NCI-H2227 treated with DMSO at 0.1 percent for 48 hours (cell line): ENCODE measurements around the gene PTCSC3.
"Not testable (repeated sequence)": the region's sequence is repeated elsewhere in the genome, so short reads cannot be mapped to it uniquely, and the experiment has no call there.

ENCODE experiments used
- DNase-seq: peaks from one replicate; lab custom pipeline; 2025; lab: John Stamatoyannopoulos, UW

PTCSC3 gene

DNA sequence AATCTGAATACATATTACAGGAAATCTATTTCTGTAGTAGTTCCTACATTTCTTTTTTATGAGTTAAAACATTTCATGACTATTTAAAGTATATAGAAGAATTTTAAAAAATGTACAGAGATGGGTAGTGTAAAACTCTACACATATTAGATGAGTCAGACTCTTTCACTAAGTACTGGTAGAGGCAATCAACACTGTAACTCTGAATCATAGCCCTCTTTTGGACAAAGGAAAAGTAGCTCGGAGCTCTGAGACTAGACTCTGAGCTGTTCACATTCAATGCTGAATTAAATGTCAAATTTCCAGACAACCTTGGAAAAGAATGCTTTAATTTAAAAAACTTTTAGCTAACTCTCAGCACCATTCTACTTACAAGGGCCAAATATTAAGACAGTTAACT lies 3.4 kb downstream of the PTCSC3 start:
- DNase-seq = no peak

DNA sequence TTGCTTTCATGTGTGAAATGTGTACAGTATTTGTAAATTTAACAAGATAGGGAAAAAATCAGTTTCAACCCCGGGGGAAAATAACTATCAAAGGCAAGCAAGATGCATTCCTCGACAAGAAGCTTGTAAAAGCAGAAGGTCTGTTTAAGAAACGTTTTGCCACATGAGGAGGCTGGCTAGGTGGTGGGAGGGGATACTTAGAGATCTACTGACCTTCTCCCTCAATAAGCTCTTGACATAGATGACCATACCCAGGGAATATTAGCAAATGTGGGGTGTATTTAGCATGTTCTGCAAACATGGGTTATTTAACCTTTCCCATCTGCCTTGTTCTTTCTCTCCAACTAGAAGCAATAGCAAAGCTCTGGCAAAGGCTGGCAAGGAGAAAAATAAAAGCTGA lies 4.9 kb downstream of the PTCSC3 start:
- DNase-seq = no peak

DNA sequence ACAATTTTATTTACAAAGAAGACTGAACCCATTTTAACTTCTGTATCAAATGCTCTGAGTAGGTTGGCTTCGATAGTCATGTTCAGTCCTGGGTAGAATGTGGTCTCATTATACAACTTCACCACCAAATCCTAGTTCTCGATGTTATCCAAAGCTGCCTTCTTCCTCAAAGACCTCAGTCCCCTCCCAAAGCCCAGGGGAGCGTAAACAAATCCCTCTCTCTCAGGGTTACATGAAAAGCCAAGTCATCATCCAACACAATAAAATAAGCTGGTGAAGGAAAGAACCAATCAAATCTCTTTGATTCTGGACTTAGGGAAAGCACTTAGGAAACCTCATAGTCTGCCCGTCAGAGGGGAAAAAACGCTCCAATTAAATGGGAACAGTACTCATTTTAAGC lies 9.1 kb downstream of the PTCSC3 start:
- no peak for DNase-seq

DNA sequence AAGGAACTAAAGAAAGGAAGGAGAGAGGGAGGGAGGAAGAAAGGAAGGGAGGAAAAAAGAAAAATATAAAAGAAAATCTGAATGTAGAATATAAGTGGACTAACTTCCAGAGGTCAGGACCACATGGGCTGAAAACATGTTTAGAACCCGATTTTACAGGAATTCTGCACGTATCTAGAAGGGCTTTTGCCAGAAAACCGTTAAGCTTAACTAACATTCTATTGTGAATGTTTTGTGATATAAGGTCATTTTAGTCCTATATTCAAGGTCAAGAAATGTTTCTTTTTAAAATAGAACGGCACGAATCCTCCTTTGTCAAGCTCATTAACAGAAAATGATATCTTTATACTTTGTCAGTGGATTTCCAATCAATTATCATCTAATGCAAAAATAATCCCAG lies 13.1 kb downstream of the PTCSC3 start:
- DNase-seq = no peak

DNA sequence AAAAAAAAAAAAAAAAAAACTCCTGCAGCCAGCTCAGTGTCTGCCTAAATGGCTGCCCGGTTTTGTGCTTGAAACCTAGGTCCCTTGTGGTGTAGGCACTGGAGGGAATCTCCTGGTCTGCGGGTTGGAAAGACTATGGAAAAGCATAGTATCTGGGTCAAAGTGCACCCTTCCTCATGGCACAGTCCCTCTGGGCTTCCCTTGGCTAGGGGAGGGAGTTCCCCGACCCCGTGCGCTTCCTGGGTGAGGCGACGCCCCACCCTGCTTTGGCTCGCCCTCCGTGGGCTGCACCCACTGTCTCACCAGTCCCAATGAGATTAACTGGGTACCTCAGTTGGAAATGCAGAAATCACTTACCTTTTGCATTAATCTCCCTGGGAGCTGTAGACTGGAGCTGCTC lies 14.3 kb downstream of the PTCSC3 start:
- DNase-seq = no peak

DNA sequence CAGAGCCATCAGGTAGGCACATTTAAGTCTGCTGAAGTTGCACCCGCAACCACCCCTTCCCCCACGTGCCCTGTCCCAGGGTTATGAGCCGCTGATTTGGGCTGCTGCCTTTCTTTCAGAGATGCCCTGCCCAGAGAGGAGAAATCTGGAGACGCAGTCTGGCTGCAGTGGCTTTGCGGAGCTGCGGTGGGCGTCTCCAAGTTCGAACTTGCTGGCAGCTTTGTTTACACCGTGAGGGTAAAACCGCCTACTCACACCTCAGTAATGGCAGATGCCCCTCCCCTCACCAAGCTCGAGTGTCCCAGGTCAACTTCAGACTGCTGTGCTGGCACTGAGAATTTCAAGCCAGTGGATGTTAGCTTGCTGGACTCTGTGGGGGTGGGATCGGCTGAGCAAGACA lies 14.7 kb downstream of the PTCSC3 start:
- peak; percentile 19 for DNase-seq

DNA sequence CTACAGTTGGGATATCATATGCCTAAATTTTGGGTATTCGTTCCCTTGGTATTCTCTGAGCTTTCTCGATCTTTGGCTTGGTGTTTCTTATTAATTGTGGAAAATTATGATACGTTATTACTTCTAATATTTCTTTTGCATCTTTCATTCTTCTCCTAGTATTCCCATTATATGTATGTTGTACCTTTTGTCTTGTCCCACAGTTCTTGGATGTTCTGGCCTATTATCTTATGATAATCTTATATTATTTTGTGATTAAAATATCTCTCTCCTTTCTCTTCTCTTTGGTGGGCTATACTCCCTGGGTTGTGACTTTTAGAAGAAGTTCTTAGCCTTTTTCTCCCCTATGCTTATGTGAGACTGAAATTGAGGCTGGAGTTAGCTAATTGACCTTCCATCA lies 25.2 kb downstream of the PTCSC3 start:
- DNase-seq = no peak

DNA sequence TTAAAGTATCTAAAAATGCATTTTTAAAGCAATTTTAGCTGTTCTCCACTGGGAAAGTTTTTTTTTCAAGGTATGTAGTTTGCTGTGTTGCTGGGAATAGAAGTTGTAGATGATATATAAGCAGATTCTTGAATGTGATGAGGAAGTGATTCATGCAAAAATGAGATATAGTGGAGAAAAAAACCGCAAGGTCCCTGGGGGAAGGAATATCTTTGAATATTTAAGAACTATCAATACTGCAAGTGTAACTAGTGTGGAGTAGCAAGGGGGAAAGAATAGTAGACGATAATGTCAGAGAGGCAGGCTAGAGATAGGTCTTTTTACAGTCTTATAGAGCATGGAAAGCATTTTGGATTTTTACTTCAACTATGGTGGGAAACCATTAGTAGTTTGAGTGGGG lies 42.5 kb downstream of the PTCSC3 start:
- DNase-seq = no peak

DNA sequence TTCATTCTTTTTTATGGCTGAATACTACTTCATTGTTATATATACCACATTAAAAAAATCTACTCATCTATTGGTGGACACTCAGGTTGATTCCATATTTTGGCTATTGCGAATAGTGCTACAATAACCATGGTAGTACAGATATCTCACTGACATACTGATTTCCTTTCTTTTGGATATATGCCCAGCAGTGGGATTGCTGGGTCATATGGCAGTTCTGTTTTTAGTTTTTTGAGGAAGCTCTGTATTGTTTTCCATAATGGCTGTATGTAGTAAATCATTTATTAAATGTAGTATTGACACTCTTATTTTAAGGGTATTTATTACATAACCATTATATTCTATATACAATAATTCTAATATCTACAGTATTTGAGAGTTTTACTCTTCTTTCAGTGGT lies 43.7 kb downstream of the PTCSC3 start:
- no peak for DNase-seq

DNA sequence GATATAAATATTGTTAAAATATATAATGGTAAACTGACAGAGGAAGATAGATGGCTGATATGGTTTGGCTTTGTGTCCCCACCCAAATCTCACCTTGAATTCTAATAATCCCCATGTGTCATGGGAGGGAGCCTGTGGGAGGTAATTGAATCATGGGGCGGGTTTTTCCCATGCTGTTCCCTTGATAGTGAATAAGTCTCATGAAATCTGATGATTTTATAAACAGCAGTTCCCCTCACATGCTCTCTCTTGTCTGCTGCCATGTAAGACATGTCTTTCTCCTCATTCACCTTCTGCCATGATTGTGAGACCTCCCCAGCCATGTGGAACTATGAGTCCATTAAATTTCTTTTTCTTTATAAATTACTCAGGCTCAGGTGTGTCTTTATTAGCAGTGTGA lies 46.3 kb downstream of the PTCSC3 start:
- no peak for DNase-seq

DNA sequence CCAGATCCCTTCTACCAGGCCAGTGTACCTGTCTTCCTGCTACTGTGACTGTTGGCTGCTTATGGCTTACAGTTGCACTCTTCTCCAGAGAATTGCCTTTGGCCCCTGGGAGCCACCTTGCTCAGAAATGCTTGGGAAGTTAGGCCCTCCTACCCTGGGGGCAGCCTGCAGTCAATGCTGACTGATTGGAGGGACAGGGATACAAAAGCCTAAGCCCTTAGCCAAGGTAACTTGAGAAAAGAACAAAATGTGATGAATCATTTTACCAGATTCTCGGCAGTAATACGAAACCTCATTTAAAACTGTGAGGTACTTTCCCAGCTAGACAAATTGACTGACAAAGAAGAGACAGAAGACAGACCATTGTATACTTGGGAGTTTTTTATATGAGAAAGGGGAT lies 47.3 kb downstream of the PTCSC3 start:
- no peak for DNase-seq

DNA sequence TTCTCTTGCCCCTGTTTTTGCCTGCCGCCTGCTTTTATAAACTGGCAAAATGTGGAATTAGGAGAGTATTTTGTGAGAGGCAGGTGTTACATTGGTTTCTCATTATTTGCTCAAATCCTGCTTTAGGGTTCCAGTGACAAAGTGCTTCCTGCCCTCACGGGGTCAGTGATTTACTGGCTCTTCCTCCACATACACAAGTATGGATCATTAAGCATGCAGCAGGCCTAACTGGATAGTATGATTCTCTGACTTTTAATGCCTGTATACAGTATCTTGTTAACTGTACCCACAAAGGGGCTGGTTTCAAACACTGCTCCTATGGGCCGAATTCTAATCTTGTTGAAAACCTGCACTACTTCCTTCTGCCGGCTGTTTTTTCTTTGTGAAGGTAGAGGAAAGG lies 63.2 kb downstream of the PTCSC3 start:
- no peak for DNase-seq

DNA sequence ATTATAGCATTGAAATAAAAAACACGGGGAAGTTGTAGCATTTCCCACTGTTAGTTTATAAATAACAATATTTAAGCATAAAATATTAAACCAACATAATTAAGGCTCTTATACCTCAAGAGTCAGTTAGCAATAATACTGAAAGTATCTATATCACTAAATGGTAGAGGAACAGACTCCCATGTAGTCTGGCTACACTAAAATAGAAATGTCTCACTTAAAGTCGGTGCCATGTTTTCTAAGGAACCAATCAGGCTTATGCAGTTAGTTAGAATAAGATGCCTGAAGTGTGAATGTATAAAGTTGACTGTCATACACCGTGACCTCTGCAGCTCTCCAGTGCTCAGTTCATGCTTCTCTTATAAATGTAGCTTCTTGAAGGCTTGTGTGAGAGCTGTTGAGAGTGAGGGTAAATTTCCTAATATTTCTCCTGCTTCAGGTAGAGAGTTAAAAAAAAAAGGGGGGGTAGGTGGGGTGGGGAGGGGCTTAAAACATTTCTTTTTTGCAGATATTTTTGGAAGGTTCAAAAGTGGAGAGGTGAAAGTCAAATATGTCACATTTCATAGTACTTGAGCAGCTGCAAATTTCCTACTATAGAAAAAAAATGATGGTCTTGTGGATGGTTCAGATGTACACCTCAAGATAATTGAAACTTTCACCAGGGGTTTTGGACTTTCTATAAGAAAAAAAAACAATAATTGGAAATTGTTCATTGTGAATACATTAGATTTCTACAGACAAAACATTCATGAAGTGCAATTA lies 64.5 kb downstream of the PTCSC3 start:
- no peak for DNase-seq

DNA sequence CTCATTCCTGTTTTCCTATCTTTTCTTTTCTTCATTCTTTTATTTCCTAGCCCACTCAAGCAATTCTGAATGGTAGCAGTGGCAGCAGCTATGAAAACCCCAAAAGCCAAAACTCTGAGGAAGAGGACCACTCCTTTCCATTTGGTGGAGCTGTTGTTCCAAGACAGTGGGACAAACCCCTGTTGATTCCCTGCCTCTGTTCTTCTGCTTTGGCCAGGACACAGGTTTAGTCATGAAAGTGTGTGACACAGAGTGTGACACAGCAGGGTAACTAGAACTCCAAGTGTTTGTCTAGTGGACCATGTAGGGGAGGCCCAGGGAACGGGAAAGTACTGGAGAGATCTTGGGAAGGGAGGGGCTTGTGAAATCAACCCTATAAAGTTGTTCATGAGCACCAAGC lies 71.1 kb downstream of the PTCSC3 start:
- DNase-seq = no peak

DNA sequence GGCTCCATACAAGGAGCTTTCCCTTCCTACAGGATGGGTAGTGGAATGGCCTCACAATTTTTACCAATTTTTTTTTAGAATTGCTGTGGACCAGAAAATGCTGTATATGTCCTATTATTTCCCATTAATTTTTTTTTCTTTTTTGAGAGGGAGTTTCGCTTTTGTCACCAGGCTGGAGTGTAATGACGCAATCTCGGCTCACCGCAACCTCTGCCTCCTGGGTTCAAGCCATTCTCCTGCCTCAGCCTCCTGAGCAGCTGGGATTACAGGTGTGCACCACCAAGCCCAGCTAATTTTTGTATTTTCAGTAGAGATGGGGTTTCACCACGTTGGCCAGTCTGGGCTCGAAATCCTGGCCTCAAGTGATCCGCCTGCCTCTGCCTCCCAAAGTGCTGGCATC lies 72.3 kb downstream of the PTCSC3 start:
- DNase-seq = not testable (repeated sequence)

DNA sequence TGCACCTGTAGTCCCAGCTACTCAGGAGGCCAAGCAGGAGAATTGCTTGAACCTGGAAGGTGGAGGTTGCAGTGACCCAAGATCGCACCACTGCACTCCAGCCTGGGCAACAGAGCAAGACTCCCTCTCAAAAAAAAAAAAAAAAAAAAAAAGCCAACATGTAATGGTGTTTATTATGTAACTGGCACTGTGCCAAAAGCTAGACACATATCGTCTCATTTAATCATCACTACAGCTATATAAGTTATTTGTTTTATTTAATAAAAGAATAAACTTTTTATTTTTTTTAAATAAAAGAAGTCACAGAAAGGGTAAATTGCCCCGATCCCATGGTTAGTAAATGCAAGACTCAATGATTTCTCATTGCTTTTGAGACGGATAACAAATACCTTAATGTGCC lies 76.9 kb downstream of the PTCSC3 start:
- no peak for DNase-seq

DNA sequence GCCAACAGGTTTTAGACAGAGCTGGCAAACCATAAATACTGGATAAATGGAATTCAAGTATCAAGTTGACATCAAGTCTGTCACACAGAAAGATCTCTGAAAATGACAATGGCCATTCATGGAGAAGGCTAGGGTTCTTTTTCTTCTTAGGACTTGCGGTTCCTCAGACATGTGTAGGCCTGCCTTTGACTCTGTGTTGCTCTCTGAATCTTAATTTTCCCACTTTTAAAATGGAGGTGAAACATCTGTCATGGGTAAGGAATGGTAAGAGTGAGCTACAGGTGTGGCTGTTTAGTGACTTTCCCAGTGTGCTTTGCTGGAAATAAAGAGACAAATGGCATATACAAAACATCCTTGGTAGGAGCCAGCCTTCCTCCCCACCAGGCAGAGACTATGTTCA lies 79.2 kb downstream of the PTCSC3 start:
- DNase-seq = no peak

DNA sequence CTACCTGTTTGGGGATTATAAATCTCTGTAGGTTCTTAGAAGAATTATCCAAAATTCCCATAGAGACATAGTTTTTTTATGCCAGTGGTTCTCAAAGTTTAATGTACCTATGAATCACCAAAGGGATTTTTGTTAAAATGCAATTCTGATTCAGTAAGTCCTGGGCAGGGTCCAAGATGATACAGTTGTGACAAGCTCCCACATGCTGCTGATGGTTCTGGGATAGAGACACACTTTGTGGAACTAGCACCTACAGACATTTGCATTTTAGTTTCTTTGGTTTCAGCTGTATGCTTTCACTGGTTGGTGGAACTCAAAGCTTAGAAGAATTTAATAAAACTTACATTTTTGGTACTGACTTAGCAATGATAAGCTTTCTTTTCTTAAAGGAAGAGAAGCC lies 80.4 kb downstream of the PTCSC3 start:
- DNase-seq = no peak

DNA sequence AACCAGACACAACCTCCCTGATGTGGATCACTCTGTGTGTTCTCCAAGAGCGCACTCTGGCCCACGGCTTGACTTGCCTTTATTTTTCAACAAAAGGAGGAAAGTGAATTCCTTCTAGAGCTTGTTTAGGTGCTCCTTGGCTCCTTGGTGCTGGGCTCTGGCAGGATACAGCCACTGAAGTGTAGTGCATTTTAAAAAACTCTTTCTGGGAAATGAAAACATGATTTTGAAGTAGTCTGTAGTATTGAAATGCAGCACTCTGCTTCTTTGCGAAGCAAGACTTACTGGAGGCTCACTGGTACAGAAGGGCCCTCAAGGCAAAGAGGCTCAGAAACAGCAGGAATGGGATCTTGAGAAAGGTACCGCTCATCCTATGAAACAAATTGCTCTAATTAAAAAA lies 81.6 kb downstream of the PTCSC3 start:
- DNase-seq = no peak

DNA sequence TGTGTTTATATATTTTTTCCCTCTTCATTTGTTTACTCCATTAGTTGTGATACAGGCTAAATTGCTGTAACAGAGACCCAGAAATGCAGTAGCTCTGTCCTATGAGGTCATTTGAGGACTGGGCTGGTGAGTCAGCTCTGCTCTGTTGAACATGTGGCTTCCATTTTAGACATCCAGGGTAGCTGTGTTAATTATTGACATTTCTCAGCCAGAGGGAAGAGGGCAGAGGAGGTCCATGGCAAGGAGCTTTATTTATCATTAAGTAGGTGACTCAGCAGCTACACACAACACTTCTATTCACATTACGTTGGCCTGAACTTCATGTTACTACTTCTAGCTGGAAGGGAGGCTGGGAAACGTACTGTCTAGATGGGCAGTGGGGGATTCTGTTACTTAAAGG lies 85.4 kb downstream of the PTCSC3 start:
- peak; percentile 72 for DNase-seq

DNA sequence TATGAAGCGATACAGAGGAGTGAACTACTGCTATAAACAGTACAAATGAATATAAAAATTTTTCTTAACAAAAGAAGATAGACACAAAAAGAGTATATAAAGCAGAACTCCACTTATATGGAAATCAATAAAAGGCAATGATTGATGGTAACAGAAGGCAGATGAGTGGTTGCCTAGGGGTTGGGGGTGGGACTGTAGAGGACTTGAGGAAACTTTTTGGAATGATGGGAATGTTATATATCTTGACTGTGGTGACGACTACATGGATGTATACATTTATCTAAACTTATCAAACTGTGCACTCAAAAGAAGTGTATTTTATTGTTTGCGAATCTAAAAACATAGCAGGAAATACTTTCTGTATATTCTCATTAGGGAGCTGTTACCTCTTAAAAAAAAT lies 89.1 kb downstream of the PTCSC3 start:
- no peak for DNase-seq

DNA sequence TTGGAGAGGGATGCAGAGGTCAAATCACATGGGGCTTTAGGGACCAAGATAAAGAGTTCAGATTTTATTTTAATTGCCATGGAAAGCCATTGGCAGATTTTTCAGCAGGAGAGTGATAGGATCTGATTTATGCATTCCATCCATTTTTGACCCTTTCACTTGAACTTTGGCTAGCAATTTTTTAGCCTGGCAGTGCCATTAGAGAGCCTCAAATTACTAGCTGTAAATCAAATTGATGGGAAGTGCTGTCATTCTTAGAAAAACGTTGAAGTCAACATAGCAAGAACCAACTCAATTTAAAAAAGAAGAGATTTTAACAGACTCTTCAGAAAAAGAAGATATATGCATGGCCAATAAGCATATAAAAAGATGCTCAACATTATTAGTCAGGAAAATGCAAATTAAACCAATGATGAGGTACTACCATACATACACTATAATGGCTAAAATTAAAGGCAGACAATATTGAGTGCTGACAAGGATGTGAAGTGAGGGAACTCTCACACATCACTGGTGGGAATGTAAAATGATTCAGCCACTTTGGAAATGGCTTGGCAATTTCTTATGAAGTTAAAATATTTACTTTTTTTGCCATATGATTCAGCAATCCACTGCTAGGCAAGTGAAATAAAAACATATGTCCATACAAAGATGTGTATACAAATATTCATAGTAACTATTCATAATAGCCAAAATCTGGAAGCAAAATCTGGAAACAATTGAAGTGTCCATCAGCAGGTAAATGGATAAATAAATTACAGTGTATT lies 89.7 kb downstream of the PTCSC3 start:
- peak; percentile 93 for DNase-seq

DNA sequence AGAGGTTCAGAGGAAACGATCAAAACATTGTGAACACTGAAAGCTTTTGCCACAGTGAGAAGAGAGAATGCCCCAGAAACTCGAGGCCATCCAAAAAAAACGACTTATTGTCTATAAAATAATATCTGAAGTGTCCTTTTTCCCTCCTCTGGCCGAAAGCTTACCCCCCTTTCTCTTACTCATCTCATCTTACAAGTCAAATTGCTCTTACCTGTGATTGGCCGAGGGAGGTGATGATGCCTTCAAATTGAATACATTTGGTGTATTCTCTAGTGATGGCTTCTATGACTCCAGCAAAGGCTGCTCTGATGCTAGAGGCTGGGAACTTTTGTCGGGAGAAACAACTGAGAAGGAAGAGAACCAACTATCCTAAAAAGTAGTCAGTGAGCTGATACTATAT lies 90.7 kb downstream of the PTCSC3 start:
- no peak for DNase-seq
